ENCODE results near the gene VPS35L.

GRCh38 chr16:19589106-19589505, 33.6 kb downstream of the VPS35L start:
- TF ChIP-seq, protein P1, sequence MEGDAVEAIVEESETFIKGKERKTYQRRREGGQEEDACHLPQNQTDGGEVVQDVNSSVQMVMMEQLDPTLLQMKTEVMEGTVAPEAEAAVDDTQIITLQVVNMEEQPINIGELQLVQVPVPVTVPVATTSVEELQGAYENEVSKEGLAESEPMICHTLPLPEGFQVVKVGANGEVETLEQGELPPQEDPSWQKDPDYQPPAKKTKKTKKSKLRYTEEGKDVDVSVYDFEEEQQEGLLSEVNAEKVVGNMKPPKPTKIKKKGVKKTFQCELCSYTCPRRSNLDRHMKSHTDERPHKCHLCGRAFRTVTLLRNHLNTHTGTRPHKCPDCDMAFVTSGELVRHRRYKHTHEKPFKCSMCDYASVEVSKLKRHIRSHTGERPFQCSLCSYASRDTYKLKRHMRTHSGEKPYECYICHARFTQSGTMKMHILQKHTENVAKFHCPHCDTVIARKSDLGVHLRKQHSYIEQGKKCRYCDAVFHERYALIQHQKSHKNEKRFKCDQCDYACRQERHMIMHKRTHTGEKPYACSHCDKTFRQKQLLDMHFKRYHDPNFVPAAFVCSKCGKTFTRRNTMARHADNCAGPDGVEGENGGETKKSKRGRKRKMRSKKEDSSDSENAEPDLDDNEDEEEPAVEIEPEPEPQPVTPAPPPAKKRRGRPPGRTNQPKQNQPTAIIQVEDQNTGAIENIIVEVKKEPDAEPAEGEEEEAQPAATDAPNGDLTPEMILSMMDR (IDR thresholded peaks at IDR 0.05), result no peak
- TF ChIP-seq POLR2A (IDR thresholded peaks at IDR 0.05), result no peak
- no peak for TF ChIP-seq POLR2AphosphoS5 (IDR thresholded peaks at IDR 0.05)

All from prostate gland (tissue), 2 donors.